NCI-H2081 (cell line): ENCODE measurements around the gene RGS17.
"Not testable (repeated sequence)": the region's sequence is repeated elsewhere in the genome, so short reads cannot be mapped to it uniquely, and the experiment has no call there.

Experiments
- DNase-seq, 2 experiments: peaks; one replicate each; lab custom pipeline; 2025; lab: John Stamatoyannopoulos, UW

RGS17 gene

DNA sequence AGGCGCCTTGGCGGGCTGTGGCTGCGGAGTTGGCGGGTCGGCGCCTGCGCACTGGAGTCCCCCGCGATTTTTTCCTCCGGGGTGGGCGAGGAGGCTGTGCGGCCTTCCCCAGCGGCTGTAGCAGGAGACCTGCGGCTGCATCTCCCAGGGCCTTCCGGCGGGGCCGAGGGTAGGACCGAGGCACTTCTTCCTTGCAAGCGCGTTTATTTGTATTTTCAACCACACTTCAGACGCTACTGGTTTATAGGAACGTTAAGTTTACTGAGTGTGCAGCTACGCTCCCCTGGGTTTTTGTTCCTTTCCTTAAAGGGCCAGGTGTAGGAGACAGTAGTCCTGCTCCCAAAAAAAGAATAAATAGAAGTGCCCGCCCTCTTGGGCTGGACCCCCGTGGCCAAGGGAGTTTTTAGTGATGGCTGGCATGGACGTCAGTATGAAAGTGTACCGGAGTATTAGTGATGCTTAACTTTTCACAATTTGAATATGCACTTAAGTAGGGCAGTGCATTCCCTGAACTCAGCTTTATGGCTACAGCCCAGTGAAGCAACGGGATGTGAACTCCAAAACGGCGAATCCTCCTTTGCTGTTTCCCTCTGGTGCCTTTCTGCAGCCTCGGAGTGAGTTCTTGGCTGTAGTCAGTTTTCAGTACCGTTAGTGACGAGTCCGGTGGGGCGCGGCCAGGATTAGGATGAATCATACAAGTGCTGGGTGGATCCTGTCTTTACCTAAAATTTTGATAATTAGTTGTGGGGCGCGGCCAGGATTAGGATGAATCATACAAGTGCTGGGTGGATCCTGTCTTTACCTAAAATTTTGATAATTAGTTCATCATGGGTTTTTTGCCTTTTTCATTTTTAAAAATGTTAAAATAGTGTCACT lies 147.2 kb downstream of the RGS17 start:
- peak; percentile 51 to 93 for DNase-seq

DNA sequence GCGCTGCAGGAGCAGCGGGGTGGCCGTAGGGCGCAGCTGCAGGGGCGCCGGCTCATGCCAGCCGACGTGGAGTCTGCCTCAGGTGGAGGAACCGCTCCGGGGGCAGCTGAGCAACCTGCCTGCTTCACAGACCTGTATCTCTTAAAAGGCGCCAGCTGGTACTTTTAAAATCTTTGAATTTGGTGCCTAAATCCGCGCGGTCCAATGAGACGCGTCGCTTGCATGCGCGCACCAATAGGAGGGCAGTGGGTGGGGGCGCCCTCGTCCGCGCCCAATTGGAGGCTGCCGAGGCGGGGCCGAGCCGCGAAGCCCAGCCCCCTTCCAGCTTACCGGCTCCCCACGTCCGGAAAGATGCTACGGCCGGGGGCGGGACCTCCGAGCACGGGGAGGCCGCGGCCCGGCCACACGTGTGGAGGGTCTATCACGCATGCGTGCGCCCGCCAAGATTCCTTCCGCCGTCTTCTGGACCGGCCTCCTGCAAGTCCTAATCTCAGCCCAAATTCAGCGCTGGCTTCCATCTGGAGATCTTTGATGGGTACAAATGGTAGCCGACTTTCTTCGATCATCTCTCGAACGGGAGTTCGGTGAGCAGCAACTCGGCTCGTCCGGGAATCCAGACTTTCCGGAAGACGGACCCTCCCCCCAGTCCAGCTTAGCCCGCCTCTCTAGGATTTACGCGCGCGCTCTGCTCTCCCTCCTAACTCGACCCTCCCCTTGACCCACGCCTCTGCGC lies 148.0 kb downstream of the RGS17 start, which contains the start of gene FBXO5:
TSS of gene FBXO5 (minus strand) at position 138 of the 733 bp plus-strand sequence. CDS start at position 56, 82 bp downstream.
- peak; percentile 94 to 95 for DNase-seq

DNA sequence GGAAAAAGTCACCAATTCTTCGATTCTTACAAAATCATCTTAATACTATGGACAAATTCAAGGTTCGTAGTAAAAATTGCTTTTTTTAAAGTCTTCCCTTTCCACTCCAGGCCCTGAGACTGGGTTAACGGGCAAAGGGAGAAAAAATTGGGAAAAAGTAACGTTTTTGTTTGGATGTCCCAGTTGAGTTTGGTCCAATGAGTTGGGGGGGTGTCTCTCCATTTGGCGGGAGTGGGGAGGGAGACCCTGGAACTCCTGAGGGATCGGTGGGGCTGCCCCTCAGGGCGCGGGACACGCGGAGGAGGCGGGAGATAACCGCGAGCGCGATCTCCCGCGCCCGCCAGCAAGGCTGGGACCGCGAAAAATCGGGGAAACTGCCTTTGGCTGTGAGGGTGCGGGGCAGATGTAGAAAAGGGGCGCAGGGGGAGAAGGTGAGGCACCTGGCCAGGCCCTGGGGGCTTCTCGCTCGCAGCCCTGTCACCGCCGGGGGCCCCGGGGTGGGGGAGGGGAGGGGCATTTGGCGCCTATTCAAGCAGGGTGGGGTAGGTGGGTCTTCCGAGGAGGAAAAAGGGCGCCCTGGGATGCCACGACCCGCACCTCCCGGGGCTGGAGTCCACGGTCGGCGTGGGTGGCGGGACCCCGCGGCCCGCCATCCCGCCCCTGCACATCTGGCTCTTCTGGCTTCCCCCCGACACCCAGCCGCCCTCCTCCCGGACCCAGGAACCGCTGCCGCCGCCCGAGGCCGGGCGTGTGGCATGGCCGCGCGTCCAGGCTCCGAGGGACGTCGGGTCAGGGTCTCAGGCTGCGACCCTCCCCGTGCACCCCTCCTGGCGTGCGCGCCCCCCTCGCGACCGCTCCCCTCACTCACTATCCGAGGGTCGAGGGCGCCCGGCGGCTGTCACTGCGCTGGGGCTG lies 148.8 kb downstream of the RGS17 start:
- DNase-seq, result peak; percentile 10 to 17

DNA sequence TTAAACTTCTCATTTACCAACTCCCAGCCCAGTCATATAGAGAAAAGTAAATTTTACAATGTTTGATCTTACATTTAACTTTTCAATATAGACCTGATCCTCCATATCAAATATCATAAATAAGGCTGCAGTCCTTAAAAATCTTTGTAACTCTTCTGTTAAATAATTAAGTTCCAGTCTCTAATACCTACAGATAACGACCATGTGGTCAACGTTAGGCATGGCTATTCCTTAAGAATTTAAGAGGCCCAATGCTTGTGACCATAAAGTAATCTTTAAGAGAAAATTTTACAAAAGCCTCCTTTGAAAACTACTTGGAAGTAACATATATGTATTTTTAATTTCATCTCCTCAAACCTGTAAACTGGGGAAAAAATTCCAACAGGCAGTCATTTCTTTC lies 149.9 kb downstream of the RGS17 start:
- DNase-seq, result no peak

DNA sequence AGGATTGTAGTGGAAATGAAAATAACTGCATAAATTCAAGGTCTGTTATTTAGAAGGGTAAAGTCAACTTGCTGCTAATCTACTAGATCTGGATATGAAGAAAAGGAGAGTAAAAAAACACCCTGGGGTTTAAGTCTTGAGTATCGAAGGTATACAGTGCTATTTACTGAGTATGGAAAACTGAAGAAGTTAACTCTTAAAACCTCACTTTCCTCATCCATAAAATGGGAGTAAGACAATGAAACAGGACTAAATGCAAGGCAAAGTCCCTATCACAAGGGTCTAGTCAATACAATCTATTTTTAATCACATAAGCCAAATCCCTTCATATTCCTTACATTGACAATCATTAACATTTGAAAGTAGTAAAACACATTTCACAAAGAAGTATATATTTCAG lies 150.4 kb downstream of the RGS17 start:
- no peak for DNase-seq

DNA sequence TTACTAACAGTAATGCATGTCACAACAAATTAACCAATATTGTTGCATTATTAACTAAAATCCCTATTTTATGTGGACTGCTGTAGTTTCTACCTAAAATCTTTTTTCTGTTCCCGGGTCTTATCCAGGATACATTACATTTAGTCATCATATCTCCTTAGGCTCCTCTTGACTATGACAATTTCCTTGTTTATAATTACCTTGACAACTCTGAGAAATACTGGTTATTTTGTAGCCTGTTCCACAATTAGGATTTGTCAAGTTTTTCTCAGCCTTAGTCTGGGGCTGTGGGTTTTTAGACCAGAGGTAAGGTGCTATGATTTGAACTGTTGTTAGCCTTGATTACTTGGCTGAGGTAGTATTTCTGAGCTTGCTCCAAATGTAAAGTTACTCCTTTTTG lies 152.0 kb downstream of the RGS17 start:
- DNase-seq, result no peak

DNA sequence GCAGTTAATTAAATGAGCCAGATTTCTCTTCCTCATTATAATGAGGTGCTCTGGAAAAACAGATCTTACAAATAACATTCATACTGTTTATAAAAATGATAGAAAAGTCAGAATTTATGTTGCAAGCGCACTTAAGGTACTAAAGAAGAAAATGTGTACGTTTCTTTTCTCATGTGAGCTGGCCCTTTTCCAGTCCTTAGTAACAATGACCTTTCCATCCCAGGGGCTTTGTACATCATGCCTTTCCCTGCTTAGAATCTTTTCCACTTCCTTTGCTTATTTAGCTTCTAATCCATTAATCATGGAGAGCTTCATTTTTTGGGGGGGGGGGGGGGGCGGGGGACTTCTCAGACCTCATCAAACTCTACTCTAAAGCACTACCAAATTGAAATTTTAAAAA lies 153.0 kb downstream of the RGS17 start:
- DNase-seq, result no peak

DNA sequence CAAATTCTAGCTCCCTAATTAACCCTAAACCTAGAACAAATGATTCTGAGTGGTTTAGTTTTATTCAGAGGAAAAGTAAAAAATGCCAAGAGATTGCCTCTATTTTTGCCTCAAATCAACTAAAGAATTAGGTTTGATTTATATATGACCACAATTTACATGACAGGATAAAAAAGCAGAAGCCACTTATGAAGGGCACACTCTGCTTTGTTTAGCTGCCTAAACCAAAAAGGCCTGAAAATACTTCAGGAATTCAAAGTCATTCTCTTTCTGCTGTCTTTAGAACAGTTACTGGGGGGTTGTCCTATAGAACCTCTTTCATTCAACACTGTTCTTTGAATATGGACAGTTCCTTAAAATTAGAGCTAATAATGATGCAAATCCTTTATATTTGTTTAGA lies 153.5 kb downstream of the RGS17 start:
- no peak for DNase-seq

DNA sequence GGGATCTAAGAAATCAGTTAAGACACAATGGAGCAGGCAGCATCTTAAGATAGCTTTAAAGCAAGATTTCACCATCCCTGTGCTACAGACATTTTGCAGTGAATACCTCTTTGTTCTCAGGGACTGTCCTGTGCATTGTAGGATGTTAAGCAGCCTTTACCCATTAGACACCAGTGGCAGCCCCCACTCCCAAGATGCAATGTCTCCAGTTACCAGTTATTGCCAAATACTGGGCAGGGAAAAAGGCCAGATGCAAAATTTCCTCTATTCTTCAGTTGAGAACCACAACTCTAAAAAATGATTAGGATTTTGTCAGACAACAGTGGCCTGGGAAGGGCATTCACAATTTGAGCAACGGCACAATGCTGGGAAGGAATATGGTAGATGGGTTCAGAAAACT lies 154.3 kb downstream of the RGS17 start:
- no peak for DNase-seq

DNA sequence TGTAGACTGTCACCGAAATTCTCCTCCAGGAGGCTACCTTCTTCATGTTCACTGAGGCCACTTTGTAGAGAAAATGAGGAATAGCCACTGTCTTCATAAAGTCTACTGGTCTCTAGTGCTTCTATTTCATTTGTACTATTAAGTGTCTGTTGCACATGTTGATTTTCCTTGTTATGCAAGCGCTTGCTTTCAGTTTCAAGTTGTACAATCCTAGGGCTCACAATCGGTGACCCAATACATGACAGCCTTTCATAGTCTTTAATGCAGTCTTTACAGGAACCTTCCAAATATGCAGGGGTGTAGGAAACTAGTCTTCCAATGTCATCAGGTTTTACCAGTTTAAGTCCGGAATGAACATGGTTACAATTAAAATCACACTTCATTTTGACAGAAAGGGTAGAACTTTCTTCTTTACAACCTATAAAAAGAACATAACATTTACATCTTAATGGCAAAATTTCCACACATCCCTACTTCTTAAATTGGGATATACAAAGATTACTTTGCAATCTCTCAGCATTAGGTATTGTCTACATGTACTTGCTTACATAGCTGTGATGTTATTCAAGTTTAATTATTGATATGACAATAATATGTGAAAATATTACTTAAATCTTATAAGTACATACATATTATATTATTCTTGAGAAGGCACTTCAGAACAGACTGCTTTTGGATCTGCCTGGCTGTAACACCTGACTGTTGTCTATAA lies 155.7 kb downstream of the RGS17 start:
- no peak for DNase-seq

DNA sequence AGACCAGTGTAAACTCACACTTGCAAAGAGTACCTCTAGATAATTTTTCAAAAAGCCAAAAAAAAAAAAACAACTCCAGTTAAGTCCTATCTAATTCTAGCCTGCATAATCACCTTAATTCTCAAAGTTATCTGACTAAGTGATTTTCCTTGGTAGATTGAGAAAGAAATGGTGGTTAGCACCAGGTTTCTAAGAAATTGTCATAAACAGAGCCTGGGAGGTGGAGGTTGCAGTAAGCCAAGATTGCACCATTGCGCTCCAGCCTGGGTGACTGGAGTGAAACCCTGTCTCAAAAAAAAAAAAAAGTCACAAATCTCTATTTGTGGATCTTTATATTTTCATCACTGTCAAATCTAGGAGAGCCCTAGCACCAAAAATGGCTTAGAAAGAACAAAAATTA lies 157.2 kb downstream of the RGS17 start:
- DNase-seq, result no peak

DNA sequence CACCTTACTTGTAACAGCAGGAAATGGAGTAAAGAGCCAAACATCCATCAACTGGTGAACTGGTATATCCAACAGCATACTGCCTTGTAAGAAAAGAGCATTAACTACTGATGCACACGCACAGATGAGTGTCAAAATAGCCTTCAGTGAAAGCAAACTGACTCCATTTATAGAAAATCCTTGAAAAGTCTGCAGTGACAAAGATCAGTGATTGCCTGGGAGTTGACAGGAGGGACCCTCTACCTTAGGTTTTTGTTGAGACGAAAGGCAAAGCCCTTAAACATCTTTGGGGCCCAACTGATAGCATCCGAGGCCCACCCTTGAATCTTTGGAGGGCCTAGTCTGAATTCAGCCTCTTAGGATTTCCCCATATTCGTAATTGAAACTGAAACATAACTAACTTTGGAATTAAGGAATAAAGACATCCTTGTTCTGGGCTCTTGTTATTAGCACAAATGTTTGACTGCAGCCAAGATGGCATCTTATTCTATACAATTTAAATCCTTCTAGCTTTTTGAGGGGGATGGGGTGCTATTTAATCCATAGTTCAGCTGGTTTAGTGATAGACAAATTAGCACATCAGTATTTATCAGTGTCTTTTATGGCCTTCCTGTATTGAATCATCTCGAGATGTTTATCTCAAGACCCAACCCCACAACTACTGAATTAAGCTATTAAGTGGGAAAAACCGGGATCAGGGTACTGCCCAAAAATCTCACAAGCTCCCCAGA lies 161.2 kb downstream of the RGS17 start:
- DNase-seq, result no peak

DNA sequence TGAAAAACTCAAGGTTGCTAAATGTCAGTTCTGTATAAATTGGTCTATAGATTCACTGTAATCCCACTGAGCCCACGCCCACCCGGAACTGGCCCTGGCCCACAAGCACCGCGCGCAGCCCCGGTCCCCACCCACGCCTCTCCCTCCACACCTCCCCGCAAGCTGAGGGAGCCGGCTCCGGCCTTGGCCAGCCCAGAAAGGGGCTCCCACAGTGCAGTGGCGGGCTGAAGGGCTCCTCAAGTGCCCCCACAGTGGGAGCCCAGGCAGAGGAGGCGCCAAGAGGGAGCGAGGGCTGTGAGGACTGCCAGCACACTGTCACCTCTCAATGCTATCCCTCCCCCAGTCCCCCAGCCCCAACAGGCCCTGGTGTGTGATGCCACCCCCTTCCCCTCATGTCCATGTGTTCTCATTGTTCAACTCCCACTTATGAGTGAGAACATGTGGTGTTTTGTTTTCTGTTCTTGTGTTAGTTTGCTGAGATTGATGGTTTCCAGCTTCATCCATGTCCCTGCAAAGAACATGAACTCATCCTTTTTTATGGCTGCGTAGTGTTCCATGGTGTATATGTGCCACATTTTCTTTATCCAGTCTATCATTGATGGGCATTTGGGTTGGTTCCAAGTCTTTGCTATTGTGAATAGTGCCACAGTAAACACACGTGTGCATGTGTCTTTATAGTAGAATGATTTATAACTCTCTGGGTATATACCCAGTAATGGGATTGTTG lies 164.8 kb downstream of the RGS17 start:
- DNase-seq, result not testable (repeated sequence)

DNA sequence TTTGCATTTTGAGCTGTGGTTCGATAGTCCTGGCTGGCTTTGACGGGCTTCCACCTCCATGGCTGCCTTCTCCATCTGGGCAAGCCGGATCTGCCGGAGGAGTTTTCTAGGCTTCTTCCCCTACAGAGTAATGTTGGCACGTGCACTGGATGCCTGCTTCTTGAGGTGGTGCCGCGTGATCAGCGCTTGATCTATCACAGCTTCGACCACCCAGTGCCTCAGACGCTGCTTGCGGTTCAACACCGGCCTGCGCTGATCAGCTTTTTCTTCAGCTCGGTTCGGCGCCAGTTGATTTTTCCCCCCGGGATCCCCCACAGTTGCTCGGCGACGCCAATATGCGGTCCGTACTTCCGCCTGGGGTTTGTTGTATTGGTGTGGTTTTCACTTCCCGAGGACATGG lies 171.7 kb downstream of the RGS17 start:
- no peak for DNase-seq

DNA sequence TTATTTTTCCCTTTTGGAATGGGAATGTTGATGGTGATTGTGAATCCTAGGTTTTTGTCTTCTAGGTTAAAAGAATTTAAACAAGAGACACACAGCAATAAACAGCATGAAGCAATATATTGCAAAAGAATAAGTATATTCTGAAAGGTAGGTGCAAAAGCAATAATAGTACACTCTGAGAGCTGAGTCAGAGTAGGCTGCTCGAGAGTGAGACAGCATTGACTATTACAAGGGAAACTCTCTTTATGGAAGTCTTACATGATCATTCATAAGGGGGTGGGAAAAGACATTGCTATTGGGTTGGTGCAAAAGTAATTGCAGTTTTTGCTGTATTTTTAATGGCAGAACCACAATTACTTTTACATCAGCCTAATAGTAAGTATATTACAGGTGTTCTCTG lies 173.3 kb downstream of the RGS17 start:
- DNase-seq, result no peak
